Astrocyte of the spinal cord (primary cell): ENCODE data around the gene ZNF423.

Experiments
- DNase-seq: peaks from one replicate; pipeline ENCODE4 v3.0.0; 2011; ENCODE audit warnings: low read depth, low spot score
- H3K4me3 ChIP-seq: 2 replicates; pipeline ENCODE4 v1.5.1; 2011; ENCODE audit warnings: low read depth, mild to moderate bottlenecking, low read length, moderate library complexity
- in situ Hi-C: cut with HindIII; loops from 2 replicates; pipeline ENCODE4 v1.10.0; 2017; ENCODE audit warnings: low sequenced_read_pairs
- TF ChIP-seq, protein P1 (sequence below): IDR thresholded peaks from 2 replicates; pipeline ENCODE4 v1.5.1; 2012; ENCODE audit warnings: low read depth, mild to moderate bottlenecking, low read length, inconsistent platforms

The ZNF423 gene

GRCh38 chr16:49834531-49835151, 21.3 kb downstream of the ZNF423 start:
- DNase-seq, result no peak
- TF ChIP-seq, protein P1, sequence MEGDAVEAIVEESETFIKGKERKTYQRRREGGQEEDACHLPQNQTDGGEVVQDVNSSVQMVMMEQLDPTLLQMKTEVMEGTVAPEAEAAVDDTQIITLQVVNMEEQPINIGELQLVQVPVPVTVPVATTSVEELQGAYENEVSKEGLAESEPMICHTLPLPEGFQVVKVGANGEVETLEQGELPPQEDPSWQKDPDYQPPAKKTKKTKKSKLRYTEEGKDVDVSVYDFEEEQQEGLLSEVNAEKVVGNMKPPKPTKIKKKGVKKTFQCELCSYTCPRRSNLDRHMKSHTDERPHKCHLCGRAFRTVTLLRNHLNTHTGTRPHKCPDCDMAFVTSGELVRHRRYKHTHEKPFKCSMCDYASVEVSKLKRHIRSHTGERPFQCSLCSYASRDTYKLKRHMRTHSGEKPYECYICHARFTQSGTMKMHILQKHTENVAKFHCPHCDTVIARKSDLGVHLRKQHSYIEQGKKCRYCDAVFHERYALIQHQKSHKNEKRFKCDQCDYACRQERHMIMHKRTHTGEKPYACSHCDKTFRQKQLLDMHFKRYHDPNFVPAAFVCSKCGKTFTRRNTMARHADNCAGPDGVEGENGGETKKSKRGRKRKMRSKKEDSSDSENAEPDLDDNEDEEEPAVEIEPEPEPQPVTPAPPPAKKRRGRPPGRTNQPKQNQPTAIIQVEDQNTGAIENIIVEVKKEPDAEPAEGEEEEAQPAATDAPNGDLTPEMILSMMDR, result no peak
- in situ Hi-C loops, result no loop called here
- no peak overlapping the region for H3K4me3 ChIP-seq

DNA sequence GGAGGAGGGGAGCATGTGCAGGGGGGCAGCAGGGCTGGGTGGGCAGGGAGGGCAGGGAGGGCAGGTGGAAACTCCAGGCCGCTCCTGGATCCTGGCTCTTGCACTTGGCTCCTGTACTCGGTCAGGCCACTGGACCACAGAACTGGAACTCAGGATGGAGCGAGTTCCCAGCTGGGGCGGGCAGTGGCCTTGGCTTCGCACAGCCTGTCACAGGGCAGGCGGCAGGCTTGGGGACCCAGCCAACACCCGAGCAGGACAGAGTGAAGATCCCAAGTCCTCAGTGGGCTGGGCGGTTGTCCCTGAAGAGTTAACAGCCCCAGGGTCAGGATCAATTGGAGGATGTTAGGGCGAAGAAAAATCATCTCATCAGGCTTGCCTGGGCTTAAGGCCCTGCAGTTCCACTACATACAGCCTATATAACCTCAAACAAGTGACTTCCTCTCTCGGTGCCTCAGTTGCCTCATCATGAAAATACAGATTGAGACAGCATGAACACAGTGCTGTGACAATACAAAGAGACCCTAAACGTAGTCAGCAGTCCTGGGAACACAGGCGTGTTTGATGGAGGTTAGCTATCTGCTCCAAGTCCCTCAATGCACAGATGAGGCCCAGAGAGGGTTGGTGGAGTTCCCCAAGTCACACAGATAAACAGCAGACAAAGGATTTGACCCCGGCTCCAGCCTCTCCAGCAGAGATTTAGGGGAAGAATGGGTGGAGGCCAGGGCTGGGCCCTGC, 21.9 kb downstream of the ZNF423 start:
- H3K4me3 ChIP-seq, result no peak overlapping the region
- in situ Hi-C loops, result no loop called here
- TF ChIP-seq, protein P1, result no peak
- no peak for DNase-seq

- no peak for DNase-seq
- H3K4me3 ChIP-seq, result no peak overlapping the region
- TF ChIP-seq, protein P1, result no peak
- in situ Hi-C loops, result no loop called here
Observed at GRCh38 chr16:49833085-49833484, 22.8 kb downstream of the ZNF423 start.

DNA sequence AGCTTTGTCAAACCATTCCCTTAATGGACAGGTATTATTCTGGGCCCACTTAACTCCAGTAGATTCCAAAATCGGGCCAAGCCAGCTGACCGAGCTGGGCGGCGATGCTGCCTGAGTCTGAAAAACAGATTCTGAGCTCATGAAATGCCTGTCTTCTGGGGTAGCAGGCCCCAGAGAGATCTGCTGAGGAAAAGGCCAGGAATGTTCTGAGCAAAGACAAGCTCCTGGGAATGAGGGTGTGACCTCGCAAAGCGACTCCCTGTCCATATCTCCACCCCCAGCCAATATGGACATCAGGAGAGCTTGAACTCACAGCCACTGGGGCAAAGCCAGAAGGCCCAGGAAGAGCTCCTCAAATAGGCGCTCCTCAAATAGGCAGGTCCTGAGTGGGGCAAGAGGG, 23.7 kb downstream of the ZNF423 start:
- TF ChIP-seq, protein P1, result no peak
- DNase-seq, result no peak
- H3K4me3 ChIP-seq, result no peak overlapping the region
- in situ Hi-C loops, result no loop called here

GRCh38 chr16:49830873-49831272, 25.0 kb downstream of the ZNF423 start:
- H3K4me3 ChIP-seq, result no peak overlapping the region
- DNase-seq, result no peak
- TF ChIP-seq, protein P1, result no peak
- in situ Hi-C loops, result no loop called here

DNA sequence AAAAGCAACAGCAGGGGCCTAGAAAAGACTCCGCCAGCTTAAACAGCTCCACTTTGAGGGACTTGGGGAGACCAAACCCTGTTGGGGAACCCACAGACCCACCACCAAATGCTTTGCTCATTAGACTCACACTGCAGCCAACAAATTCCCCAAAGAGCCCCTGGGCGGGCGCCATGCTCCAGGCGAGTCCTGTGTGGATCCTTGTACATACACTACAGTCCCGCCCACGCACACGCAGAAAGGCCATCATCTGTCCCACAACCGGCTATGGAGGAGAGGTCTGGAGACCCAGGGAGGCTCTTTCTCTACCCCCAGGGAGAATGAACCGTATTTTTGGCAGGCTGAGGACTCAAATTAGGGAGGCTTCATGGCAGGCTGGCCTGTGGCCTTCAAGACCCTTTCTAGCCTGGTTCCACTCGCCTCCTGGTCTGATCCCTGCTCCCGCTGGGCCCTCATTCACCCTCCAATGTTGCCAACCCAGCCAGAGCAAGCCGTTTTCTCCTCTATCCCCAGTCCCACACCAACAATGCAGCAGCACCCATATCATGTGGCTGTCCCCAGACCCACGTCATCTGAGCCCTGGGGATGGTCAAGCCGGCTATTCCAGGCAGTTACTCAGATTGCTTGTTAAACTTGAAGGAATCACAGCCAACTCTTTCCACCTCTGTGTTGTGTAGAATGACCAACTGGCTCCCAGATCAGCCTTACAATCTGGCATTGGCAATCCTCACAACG, 27.2 kb downstream of the ZNF423 start:
- DNase-seq, result no peak
- no peak overlapping the region for H3K4me3 ChIP-seq
- TF ChIP-seq, protein P1, result no peak
- in situ Hi-C loops, result no loop called here
